ENCODE data around the gene COL26A1. TPM values are rescaled to one million over a fixed set of nuclear protein-coding genes. Genes with fewer than 3 reads are reported as not detected.

COL26A1 gene
- total RNA-seq, 1 experiment from 2014 or later, result 42.6 TPM

DNA sequence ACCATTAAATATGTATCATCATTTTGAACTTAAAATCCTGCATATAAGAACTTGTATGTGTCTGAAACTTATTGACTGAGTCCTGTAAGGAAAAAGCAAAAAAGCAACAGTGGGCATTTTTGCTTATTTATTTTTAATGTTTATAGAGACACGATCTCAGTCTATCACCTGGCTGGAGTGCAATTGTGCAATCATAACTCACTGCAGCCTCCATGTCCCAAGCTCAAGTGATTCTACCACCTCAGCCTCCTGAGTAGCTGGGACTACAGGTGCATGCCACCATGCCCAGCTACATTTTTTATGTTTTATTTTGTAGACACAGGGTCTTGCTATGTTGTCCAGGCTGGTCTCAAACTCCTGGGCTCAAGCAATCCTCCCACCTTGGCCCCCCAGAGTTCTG lies 234.2 kb downstream of the COL26A1 start:
- H3K9ac ChIP-seq (ENCODE audit: extremely low read depth, insufficient read length, low read length), result no peak overlapping the region
- Mint-ChIP-seq H3K4me1 (peaks cover 0 to 2% of the 10 kb centered on the region in 2 experiments; a peak in 1 of 4 replicates), H3K27me3 (ENCODE audit: low read depth) (peaks cover 13% of the 10 kb centered on the region), H3K4me3 (no peak overlapping the region), H3K36me3 (ENCODE audit: insufficient read depth in 1 of 3, low read depth in 3 of 3) (no peaks in the 10 kb centered on the region), H3K27ac (no peak overlapping the region), H3K9me3 (no peaks in the 10 kb centered on the region)
- H2AK5ac ChIP-seq (ENCODE audit: insufficient read length, low read length), result no peak overlapping the region
- no peak overlapping the region for H3K18ac ChIP-seq (ENCODE audit: insufficient read length, low read depth, low read length)
- TF ChIP-seq, protein P1, sequence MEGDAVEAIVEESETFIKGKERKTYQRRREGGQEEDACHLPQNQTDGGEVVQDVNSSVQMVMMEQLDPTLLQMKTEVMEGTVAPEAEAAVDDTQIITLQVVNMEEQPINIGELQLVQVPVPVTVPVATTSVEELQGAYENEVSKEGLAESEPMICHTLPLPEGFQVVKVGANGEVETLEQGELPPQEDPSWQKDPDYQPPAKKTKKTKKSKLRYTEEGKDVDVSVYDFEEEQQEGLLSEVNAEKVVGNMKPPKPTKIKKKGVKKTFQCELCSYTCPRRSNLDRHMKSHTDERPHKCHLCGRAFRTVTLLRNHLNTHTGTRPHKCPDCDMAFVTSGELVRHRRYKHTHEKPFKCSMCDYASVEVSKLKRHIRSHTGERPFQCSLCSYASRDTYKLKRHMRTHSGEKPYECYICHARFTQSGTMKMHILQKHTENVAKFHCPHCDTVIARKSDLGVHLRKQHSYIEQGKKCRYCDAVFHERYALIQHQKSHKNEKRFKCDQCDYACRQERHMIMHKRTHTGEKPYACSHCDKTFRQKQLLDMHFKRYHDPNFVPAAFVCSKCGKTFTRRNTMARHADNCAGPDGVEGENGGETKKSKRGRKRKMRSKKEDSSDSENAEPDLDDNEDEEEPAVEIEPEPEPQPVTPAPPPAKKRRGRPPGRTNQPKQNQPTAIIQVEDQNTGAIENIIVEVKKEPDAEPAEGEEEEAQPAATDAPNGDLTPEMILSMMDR (conservative IDR thresholded peaks at IDR 0.05), result no peak
- H3K14ac ChIP-seq (ENCODE audit: insufficient read depth, low read length), result no peak overlapping the region
- H3K23me2 ChIP-seq (ENCODE audit: insufficient read length, low read depth, low read length, poor library complexity, severe bottlenecking), result no peaks in the 10 kb centered on the region
- H3K27ac ChIP-seq (ENCODE audit: insufficient read length, low read depth, low read length), result no peak overlapping the region
- no peak overlapping the region for H2BK12ac ChIP-seq (ENCODE audit: insufficient read length, low read depth, low read length)
- H3K79me1 ChIP-seq (ENCODE audit: insufficient read depth, low read depth, low read length, poor library complexity, severe bottlenecking), result no peaks in the 10 kb centered on the region
- no peak overlapping the region for H3T11ph ChIP-seq (ENCODE audit: low read length)
- H2BK5ac ChIP-seq (ENCODE audit: insufficient read length, low read length), result no peak overlapping the region
- H4K8ac ChIP-seq (replicated peaks; ENCODE audit: insufficient read length, low read depth, low read length), result no peak overlapping the region
- no peaks in the 10 kb centered on the region for H3K4me1 ChIP-seq (ENCODE audit: insufficient read depth, low read length)
- H3K56ac ChIP-seq (ENCODE audit: insufficient read length, low read depth, low read length), result no peak overlapping the region
- no peak overlapping the region for H2BK20ac ChIP-seq (ENCODE audit: low read depth, low read length, poor library complexity, severe bottlenecking)
- H2BK120ac ChIP-seq (ENCODE audit: low read depth, low read length, poor library complexity, severe bottlenecking), result no peak overlapping the region
- H4K20me1 ChIP-seq (ENCODE audit: control insufficient read depth, insufficient read depth, insufficient read length), result no peaks in the 10 kb centered on the region
- DNase-seq, result no peak
- H3K9me3 ChIP-seq (ENCODE audit: control insufficient read depth, low read depth, low read length), result no peaks in the 10 kb centered on the region
- no peak overlapping the region for H3K4me2 ChIP-seq (ENCODE audit: insufficient read depth, insufficient read length, low read length)
- no peaks in the 10 kb centered on the region for H3K27me3 ChIP-seq (ENCODE audit: insufficient read depth, low read length)
- H3K4ac ChIP-seq (ENCODE audit: low read depth, low read length), result no peak overlapping the region
- WGBS (ENCODE audit: extremely low coverage, insufficient read length, low lambda C conversion rate), result no CpG with 5 or more reads among the region's 1 CpG
- no peak overlapping the region for H2BK15ac ChIP-seq (ENCODE audit: low read depth, low read length)
- no peak overlapping the region for H3K23ac ChIP-seq (ENCODE audit: insufficient read length, low read depth, low read length)
- H2AFZ ChIP-seq (ENCODE audit: low read length), result no peak overlapping the region
- H4K91ac ChIP-seq (ENCODE audit: insufficient read length, low read depth, low read length), result no peak overlapping the region
- no peaks in the 10 kb centered on the region for H3K79me2 ChIP-seq (ENCODE audit: insufficient read depth, low read length)
- no peak overlapping the region for H4K5ac ChIP-seq (ENCODE audit: insufficient read length, low read depth, low read length)
